Epidermal melanocyte (primary cell): ENCODE data around the gene HSPE1.
A peak's percentile ranks its signal among the peaks of the same experiment; 100 is the strongest.
"Not testable (repeated sequence)": the region's sequence is repeated elsewhere in the genome, so short reads cannot be mapped to it uniquely, and the experiment has no call there.

Experiments
- DNase-seq: peaks from one replicate; pipeline ENCODE4 v3.0.0; 2011; ENCODE audit warnings: low spot score; ENCODE audit not compliant: insufficient read length

Gene HSPE1

DNA sequence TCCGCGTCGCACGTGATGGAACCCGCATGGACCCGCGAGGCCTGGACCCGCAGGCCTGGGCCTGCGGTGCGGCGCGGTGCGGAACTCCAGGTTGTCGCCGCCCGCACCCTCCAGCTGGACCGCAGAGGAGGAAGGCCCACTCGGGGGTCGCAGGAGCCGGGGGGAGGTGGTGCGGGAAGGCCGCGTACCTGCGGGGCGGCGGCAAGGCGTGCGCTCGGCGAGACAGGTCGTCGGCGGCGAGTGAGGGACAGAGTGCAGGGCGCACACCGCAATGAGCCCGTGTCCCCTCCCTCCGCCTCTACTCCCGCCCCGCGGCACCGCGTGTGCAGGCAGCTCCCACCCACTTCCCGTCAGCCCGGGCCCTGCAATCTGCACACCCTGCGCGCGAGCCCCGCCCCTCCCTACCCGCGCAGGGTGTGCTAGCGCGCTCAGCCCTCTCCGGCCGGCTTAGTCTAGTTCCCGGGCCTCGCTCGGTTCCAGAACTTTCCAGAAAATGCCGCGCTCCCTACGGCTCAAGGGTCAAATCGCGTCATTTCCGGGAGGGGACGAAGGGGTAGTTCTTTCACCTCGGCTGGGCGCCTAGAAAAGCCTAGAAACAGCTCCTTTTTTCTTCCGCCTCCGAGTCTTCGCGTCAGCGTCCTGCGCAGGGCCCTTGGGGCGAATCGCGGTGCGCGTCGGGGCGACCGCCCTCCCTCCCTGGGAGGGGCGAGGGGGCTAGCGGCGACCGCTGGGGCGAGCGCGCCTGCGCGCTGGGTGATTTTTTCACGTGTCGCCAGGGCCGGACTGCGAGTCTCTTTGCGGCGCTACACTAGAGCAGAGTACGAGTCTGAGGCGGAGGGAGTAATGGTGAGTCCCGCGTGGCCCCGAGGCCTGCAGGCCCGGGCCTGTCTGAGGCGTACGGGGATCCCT lies at the start of gene HSPE1, which contains the start of gene HSPD1:
Gene HSPE1, plus strand, starts transcription at position 786 of the 909 bp plus-strand sequence. Its CDS starts 58 bp downstream, at position 844.
Gene HSPD1, minus strand, starts transcription at position 247 of the 909 bp plus-strand sequence. CDS start 992 bp downstream, outside the sequence.
- peak; percentile 90 for DNase-seq

DNA sequence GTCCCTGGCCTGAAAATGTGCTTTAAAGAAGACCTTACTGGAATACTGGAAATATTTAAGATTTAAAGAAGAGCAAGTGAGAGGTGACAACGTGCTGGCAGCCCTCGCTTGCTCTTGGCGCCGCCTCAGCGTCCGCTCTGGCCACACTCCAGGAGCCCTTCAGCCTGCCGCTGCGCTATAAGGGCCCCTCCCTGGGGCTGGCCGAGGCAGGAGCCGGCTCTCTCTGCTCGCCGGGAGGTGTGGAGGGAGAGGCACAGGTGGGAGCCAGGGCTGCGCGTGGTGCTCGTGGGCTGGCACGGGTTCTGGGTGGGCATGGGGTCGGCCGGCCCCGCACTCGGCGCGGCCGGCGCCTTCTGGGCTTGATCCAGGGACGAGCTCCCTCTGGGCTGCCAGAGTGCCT lies 49.7 kb upstream of the HSPE1 start:
- no peak for DNase-seq

DNA sequence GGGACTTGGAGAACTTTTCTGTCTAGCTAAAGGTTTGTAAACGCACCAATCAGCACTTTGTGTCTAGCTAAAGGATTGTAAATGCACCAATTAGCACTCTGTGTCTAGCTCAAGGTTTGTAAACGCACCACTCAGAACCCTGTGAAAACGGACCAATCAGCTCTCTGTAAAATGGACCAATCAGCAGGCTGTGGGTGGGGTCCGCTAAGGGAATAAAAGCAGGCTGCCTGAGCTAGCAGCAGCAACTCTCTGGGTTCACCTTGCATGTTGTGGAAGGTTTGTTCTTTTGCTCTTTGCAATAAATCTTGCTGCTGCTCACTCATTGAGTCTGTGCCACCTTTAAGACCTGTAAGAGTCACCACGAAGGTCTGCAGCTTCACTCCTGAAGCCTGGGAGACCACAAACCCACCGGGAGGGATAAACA lies 49.2 kb upstream of the HSPE1 start:
- not testable (repeated sequence) for DNase-seq

DNA sequence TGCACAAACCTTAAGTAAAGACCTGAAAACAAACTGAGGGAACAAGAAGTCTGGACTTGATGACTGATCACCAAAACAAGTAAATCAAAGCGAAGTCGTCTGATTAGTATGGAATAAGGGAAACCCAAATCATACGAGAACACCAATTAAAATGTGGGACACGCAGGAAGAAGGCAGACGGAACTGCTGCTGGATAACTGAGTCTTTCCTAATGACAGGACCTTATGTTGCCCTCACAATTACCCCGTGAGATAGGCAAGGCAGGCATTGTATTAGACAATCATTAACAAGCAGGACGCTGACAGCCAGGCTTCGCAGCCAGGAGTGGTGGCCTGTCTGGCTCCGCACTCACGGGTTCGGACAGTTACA lies 47.4 kb upstream of the HSPE1 start:
- DNase-seq = no peak

DNA sequence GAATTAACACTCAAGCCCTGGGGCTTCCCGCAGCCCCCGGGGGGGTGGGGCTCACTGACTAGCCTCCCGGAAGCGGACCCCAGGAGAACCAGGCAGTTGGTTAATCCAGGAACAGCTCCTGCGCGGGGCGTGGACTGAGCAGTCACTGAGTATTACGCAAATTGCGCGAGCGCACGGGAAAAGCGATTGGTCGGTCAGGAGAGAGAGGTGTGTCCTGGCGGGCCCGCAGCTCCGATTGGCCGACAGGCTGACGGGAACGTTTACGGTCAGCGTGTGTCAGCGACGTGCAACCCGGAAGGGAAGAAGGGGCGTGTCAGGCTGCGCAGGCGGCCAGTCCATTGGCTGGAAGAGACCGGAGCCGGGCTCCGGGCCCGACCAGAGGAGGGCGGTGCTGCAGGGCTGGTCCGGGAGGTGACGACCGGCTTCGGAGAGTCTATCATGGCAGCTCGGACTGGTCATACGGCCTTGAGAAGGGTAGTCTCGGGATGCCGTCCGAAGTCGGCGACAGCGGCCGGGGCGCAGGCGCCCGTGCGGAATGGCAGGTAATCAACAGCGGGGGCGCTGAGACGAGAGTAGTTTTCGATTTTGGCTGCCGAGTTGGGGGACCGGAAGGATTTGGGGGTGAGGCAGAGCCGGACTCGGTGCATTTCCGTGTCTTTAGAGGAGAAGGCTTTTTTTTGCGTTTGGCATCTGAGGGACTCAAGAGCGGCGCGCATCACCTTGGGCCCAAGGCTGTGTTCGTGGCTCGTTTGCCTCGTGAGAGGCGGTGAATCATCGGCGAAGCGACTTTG lies 46.9 kb upstream of the HSPE1 start, which contains the start of gene COQ10B:
Gene COQ10B, plus strand, starts transcription at position 430 of the 791 bp plus-strand sequence. Its CDS starts 9 bp downstream, at position 439.
- DNase-seq = peak; percentile 94

DNA sequence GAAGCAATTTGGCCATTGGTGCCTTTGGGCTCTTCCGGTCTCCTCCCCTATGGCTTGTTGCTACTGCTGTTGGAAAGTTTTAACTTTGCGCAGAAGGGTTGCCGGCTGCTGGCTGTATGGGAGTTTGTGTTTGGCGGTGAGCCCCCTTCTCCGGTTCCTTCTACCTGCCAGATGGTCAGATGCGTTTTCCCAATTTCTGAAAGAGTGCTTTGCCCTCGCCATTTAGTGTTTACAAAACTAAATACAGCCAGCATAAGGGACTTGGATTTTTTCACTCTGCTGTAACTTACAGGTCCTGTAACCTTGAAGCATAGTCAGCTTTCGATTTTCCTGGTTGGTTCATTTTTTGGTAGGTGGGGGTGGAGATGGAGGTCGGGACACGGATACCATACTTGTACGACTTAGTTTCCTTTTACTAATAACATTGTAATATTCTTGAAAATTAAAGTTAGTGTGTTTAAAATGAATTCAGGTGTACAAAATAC lies 46.2 kb upstream of the HSPE1 start:
- peak; percentile 51 for DNase-seq

DNA sequence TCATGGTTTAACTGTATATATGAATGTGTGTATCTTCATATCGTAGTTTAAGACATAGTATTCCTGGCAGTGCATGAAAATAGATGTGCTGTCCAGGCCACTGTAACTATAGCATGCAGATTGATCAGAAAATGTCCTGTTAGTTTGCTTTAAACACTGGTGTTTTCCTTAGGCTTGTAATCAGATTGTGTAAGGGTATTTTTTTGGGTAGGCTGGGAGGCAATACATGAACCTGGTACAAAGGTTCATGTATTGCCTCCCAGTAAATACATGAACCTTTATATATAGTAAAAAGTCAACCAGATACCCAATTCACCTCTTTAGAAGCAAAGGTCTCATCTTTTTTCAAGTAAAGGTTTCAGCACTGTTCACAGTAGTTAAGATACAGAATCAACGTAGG lies 45.3 kb upstream of the HSPE1 start:
- no peak for DNase-seq

DNA sequence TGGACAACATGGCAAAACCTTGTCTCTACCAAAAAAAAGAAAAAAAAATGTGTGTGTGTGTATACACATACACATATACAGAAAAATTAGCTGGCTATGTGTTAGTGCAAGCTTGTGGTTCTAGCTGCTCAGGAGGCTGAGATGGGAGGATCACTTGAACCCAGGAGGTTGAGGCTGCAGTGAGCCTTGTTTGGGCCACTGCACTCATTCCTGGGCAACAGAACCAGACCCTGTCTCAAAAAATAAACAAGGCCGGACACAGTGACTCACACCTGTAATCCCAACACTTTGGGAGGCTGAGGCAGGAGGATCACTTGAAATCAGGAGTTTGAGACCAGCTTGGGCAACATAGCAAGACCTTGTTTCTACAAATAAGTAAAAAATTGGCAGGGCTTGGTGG lies 44.8 kb upstream of the HSPE1 start:
- DNase-seq = no peak

DNA sequence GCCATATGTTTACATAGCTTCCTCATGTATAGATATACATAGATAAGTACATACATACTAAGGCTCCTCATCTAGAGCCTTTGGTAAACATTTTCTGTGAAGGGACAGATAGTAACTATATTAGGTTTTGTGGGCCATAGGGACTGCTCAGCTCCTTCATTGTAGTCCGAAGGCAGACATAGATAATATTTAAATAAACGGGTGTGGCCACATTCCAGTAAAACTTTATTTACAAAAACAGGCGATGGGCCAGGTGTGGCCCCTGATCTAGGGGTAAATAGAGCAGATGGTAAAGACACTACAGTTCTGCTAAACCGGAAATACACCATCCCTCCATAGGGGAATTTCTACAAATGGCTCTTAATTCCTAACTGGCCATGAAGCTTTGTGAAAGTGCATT lies 39.5 kb upstream of the HSPE1 start:
- DNase-seq = no peak

DNA sequence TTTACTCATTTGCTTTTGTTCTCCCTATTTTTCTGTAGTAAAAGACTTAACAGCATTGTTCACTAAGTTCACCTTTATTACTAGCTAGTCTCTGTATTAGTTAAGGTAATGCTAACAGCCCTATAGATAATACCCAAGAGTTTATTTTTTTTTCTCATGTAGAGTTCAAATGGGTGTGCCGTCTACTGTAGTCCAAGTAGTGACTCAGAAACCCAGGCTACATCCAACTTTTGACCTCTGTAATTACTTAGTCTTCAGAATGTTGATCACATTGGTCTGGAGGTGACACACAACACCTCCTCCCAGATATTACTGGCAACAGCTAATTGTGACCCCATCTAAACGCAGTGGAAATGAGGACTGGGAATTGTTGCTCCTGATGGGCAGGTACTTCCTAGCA lies 39.1 kb upstream of the HSPE1 start:
- DNase-seq = no peak

DNA sequence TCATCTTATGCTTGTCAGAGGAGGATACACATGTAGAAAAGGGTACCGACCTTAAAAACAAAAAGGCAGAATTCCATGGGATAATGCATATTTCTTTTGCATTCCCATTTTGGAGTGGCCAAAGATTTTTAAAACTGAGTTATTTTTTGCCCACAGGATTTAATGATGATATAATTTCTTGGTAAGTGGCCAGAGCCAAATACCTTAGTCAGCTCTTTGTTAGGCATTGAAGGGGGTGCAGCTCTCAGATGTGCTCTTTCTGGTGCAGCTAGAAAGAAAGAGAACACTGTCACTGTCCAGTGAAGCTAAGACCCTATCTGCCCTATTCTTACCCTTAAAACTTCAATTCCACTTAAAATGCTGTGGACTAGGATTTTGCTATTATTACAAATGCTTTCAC lies 36.0 kb upstream of the HSPE1 start:
- DNase-seq = no peak

DNA sequence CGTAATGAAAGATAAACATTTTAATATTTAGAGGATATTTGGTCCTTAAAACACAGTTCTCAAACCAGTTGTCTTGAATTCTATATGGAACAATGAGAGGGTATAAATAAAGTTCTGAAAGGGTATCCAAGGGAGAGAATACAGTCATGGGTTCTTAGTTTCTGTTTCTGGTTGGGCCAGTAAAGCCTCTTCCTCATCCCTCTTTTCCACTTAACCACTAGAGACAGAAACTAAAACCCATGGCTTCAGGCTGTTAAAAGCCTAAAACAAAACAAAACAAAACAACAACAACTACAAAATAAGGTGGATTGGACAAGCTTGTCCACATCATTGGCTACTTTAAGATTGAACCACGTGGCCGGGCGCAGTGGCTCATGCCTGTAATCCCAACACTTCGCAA lies 28.0 kb upstream of the HSPE1 start:
- no peak for DNase-seq

DNA sequence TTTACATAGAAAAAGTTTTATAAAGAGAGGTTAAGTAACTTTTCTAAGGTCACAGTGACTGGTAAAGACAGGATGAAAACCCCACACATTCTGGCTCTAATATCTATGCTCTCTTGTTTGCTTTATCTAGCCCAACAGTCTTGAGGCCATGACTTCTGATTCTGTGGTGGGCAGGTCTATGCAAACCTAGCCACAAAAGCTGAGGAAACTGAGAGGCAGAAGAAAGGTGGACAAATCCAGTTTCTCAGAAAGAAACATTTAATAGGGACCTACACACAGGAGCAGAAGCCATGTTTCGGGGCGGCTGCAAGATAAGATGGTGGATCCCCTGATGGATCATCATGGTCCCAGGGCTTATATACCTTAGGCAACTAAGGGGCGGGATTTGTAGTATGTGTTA lies 22.4 kb upstream of the HSPE1 start:
- DNase-seq = no peak

DNA sequence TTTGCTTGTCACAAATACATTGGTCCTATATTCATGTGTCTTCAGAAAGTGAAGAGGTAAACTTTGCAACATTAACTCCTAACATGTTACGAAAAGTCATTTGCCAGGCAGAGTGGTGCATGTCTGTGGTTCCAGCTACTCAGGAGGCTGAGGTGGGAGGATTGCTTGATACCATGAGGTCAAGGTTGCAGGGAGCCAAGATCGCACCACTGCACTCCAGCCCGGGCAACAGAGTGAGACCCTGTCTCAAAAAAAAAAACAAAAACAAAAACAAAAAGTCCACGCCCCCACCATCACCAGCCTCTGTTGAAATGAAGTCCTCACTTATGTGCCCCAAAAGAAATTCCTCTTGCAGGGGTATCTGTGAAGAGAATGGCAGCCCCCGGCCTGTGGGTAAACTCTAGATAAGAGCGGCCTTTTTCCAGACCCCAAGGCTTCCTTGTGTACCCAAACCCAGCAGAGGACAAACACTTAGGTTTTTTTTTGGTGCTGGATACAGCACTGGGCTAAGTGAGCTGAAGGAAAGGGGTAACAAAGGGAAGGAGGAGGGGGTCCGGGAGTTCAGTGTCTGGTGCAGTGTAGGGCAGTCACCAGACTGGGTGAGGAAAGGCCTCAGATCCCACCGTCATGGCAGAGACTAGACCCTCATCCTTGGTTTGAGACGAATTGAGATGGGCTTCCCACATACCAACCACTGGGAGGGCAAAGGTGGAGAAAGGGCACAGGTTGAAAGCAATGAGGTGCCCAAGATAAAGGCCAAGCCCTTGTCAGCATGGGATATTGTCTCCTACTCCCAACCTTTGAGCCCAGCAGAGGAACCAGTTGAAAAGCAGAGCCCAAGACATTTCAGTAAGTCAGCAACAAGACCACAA lies 19.8 kb upstream of the HSPE1 start:
- no peak for DNase-seq

DNA sequence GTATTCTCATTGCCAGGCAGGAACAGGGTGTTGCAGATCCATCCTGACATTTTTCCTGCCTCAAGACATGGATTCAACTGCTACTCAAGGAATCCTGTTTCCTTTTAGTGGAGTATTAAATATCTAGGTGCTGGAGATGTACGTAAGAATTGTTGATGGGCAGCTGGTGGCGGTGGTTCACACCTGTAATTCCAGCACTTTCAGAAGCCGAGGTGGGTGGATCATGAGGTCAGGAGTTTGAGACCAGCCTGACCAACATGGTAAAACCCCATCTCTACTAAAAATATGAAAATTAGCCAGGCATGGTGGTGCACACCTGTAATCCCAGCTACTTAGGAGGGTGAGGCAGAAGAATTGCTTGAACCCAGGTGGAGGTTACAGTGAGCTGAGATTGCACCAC lies 15.9 kb upstream of the HSPE1 start:
- not testable (repeated sequence) for DNase-seq

DNA sequence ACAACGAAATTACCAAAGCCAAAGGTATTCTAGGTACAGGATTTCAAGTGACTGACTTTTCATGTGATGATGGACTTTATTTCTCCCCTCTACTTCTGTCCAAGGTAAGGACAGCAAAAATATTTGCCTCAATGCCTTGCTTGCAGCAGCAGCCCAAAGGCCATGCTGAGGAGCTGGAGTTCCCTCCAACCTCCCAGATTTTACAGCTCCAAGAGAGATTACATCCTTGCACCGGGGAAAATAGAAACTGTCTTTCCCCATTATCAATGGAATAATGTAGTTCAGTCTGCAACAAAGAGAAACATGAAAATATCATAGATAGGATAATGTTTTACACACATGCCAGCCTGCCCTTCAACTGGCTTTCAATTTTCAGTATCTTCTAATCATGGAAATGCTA lies 14.0 kb upstream of the HSPE1 start:
- no peak for DNase-seq

DNA sequence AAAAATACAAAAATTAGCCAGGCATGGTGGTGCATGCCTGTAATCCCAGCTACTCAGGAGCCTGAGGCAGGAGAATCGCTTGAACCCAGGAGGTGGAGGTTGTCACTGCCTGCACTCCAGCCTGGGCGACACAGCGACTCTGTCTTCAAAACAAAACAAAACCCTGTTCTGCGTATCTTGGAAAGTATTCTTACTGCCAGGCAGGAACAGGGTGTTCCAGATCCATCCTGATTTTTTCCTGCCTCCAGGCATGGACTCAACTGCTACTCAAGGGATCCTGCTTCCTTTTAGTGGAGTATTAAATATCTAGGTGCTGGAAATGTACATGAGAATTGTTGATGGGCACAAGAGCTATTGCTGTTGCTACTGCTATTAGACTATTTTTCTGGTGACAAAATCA lies 12.8 kb upstream of the HSPE1 start:
- no peak for DNase-seq

DNA sequence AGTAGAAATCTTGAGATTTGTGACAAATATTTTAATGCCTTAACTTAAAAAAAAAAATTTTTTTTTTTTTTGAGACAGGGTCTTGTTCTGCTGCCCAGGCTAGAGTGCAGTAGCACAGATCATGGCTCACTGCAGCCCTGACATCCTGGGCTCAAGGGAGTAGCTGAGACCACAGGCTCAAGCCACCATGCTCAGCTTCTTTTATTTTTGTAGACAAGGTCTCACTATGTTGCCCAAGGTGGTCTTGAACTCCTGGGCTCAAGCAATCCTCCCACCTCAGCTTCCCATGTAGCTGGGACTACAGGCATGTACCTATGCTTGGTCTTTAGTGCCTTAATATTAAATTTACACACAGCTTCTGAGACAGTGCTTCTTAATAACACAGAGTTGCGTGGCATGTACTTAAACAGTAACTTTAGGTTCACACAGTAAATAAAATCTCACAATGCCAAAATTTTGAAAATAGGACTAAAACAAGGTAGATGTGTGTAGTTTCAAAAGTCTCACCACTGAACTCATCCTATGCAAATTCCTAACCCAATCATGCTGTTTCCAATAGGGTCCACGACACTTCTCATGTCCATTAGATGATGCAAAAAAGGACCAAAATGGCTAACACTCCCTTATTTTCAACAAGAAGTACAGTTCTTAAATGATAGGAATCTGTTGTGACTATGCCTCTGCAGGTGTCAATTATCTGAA lies 4.6 kb upstream of the HSPE1 start:
- DNase-seq = no peak

DNA sequence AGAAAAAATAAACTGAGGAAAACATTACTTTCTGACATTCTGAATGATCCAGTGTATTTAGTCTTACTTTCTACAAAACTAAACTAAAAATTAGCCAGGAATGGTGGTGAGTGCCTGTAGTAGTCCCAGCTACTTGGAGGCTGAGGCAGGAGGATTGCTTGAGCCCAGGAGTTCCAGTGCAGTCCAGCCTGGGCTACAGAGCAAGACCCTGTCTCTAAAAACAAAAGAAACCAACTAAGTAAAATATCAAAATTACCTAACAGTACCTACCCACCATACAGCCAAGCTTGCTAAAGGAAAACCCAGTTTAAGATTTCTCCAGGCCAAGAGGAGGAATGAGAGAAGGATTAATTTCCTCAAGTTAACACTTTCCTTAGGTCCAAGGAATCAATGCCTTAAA lies 3.5 kb upstream of the HSPE1 start:
- DNase-seq = no peak

DNA sequence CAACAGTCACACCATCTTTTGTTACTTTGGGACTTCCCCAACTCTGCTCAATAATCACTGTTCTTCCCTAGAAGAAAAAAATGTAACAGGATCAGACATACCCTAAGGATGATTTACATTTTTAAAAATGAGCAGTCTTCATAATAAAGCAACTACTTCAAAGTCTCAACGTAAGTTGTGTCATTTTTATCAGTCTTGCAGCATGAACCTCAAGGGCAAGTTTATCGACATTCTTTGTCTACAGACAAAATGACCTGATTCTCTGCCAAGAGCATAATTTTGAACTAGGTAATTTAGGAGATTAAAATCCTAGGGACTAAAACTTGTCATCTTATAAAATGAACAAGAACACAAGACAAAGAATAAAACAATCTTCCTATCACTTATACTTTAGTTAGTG lies 2.9 kb upstream of the HSPE1 start:
- no peak for DNase-seq
